H1 (cell line): ENCODE data around the gene MGLL. TPM values are rescaled to one million over a fixed set of nuclear protein-coding genes. Genes with fewer than 3 reads are reported as not detected.

Source experiments
- CTCF ChIA-PET: fragments of 300-600 bp; sonication (Branson Sonifier 250); formaldehyde crosslinking; loops from one replicate; lab custom pipeline; 2021; ENCODE audit not compliant: partially characterized antibody; lab: Charles Lee
- POLR2A ChIA-PET: fragments of 300-600 bp; sonication (Branson Sonifier 250); formaldehyde crosslinking; loops from one replicate; lab custom pipeline; 2021; ENCODE audit warnings: inconsistent platforms; ENCODE audit not compliant: partially characterized antibody; lab: Charles Lee
- DNase-seq, 2 experiments: peaks; one replicate each; pipeline versions ENCODE4 v3.0.0 to v3.0.0-alpha.2; 2010 to 2022; ENCODE audit warnings: low spot score in 2 of 2, low read depth in 1 of 2, mixed read lengths in 1 of 2
- FAIRE-seq: peaks from 2 replicates; lab custom pipeline; 2011; peaks lifted over from hg19 to GRCh38; lab: Jason Lieb, UNC
- H2AFZ ChIP-seq: 2 replicates; pipeline ENCODE4 v1.8.1; 2012; ENCODE audit warnings: low read length, inconsistent platforms
- H2AK5ac ChIP-seq: 2 replicates; pipeline ENCODE4 v1.6.1; 2013; ENCODE audit warnings: low read depth, low read length
- H2BK120ac ChIP-seq: replicated peaks from 2 replicates; pipeline ENCODE3; 2013; ENCODE audit warnings: low read depth, low read length, inconsistent platforms
- H2BK12ac ChIP-seq: 2 replicates; pipeline ENCODE4 v1.6.1; 2013; ENCODE audit warnings: low read depth, low read length
- H2BK15ac ChIP-seq: 2 replicates; pipeline ENCODE4 v1.6.1; 2013; ENCODE audit warnings: low read length
- H2BK20ac ChIP-seq: 2 replicates; pipeline ENCODE4 v1.6.1; 2013; ENCODE audit warnings: low read length
- H2BK5ac ChIP-seq: 2 replicates; pipeline ENCODE4 v1.6.1; 2013; ENCODE audit warnings: low read depth, low read length
- H3K14ac ChIP-seq: 2 replicates; pipeline ENCODE4 v1.6.1; 2013; ENCODE audit warnings: inconsistent platforms; ENCODE audit not compliant: insufficient read length
- H3K18ac ChIP-seq: 2 replicates; pipeline ENCODE4 v1.6.1; 2013; ENCODE audit warnings: low read length; ENCODE audit errors: extremely low read depth
- H3K23ac ChIP-seq: 2 replicates; pipeline ENCODE4 v1.6.1; 2013; ENCODE audit warnings: inconsistent platforms; ENCODE audit not compliant: insufficient read length
- H3K23me2 ChIP-seq: 2 replicates; pipeline ENCODE4 v1.6.1; 2013; ENCODE audit warnings: low read depth, low read length
- H3K27ac ChIP-seq: 2 replicates; pipeline ENCODE4 v1.6.1; 2011; ENCODE audit warnings: low read depth, low read length, inconsistent platforms
- H3K27me3 ChIP-seq, 4 experiments: replicated peaks in 1 of 4; 1 replicate in 1 of 4; 2 replicates in 3 of 4; pipeline versions ENCODE4 v1.6.1 to v1.8.1; 2011 to 2013; ENCODE audit warnings: low read length in 3 of 4, mild to moderate bottlenecking in 3 of 4, inconsistent platforms in 2 of 4, mixed read lengths in 2 of 4, moderate library complexity in 1 of 4; ENCODE audit not compliant: control insufficient read depth in 3 of 4, insufficient read depth in 3 of 4; ENCODE audit errors: extremely low read depth in 1 of 4
- H3K36me3 ChIP-seq, 4 experiments: 2 replicates each; pipeline versions ENCODE4 v1.6.1 to v1.8.1; 2011 to 2013; ENCODE audit warnings: mild to moderate bottlenecking in 4 of 4, low read length in 3 of 4, moderate library complexity in 2 of 4, control low read depth in 1 of 4, inconsistent platforms in 1 of 4; ENCODE audit not compliant: insufficient read depth in 4 of 4, control insufficient read depth in 2 of 4
- H3K4ac ChIP-seq: replicated peaks from 2 replicates; pipeline ENCODE3; 2013; ENCODE audit warnings: low read length, low read depth, mixed read lengths, inconsistent platforms; ENCODE audit not compliant: insufficient read length
- H3K4me1 ChIP-seq, 4 experiments: replicated peaks in 1 of 4; 1 replicate in 1 of 4; 2 replicates in 3 of 4; pipeline versions ENCODE4 v1.6.1 to v1.8.1; 2011 to 2013; ENCODE audit warnings: low read length in 3 of 4, inconsistent platforms in 2 of 4, mixed read lengths in 1 of 4; ENCODE audit not compliant: insufficient read depth in 4 of 4, control insufficient read depth in 3 of 4
- H3K4me2 ChIP-seq, 2 experiments: 2 replicates each; pipeline versions ENCODE4 v1.6.1 to v1.8.1; 2011 to 2013; ENCODE audit warnings: low read depth in 2 of 2, low read length in 2 of 2, control low read depth in 1 of 2, inconsistent platforms in 1 of 2, mild to moderate bottlenecking in 1 of 2; ENCODE audit not compliant: insufficient read depth in 1 of 2
- H3K4me3 ChIP-seq, 4 experiments: fragments of 200-600, 300-600 bp in 1 of 4; sonication (generic), shearing (Covaris generic), sonication (Bioruptor Twin) in 1 of 4; 2 replicates each; pipeline versions ENCODE4 v1.5.1 to v1.8.1; 2011 to 2016; ENCODE audit warnings: low read length in 4 of 4, low read depth in 3 of 4, control low read depth in 2 of 4, inconsistent platforms in 2 of 4, mild to moderate bottlenecking in 2 of 4, mixed read lengths in 1 of 4, moderate library complexity in 1 of 4; ENCODE audit not compliant: insufficient read depth in 2 of 4; ENCODE audit errors: extremely low read depth in 1 of 4
- H3K56ac ChIP-seq: replicated peaks from 2 replicates; pipeline ENCODE3; 2013; ENCODE audit warnings: low read depth, mild to moderate bottlenecking, mixed read lengths, low read length, inconsistent platforms; ENCODE audit not compliant: insufficient read length
- H3K79me1 ChIP-seq: 2 replicates; pipeline ENCODE4 v1.6.1; 2013; ENCODE audit warnings: low read depth, low read length, control low read depth
- H3K79me2 ChIP-seq, 2 experiments: 2 replicates each; pipeline versions ENCODE4 v1.6.1 to v1.8.1; 2012 to 2013; ENCODE audit warnings: low read length in 2 of 2, mild to moderate bottlenecking in 2 of 2, inconsistent platforms in 1 of 2; ENCODE audit not compliant: insufficient read depth in 2 of 2, control insufficient read depth in 1 of 2
- H3K9ac ChIP-seq, 4 experiments: replicated peaks in 1 of 4; 1 replicate in 1 of 4; 2 replicates in 3 of 4; pipeline versions ENCODE4 v1.6.1 to v1.8.1; 2011 to 2013; ENCODE audit warnings: low read depth in 3 of 4, low read length in 3 of 4, control low read depth in 2 of 4, mild to moderate bottlenecking in 2 of 4, moderate library complexity in 2 of 4, inconsistent platforms in 1 of 4; ENCODE audit errors: extremely low read depth in 1 of 4
- H3K9me3 ChIP-seq, 2 experiments: 2 replicates each; pipeline versions ENCODE4 v1.6.1 to v1.8.1; 2012 to 2013; ENCODE audit warnings: mild to moderate bottlenecking in 2 of 2, moderate library complexity in 2 of 2, control low read depth in 1 of 2, inconsistent platforms in 1 of 2, low read depth in 1 of 2, low read length in 1 of 2, mixed read lengths in 1 of 2; ENCODE audit not compliant: insufficient read depth in 2 of 2
- H4K20me1 ChIP-seq, 2 experiments: replicated peaks in 1 of 2; 2 replicates each; pipeline versions ENCODE3 to v1.8.1; 2011 to 2013; ENCODE audit warnings: inconsistent platforms in 2 of 2, low read length in 2 of 2, mild to moderate bottlenecking in 1 of 2; ENCODE audit not compliant: insufficient read depth in 2 of 2, control insufficient read depth in 1 of 2
- H4K5ac ChIP-seq: 2 replicates; pipeline ENCODE4 v1.6.1; 2013; ENCODE audit warnings: low read length, low read depth, mixed read lengths, inconsistent platforms; ENCODE audit not compliant: insufficient read length
- H4K8ac ChIP-seq: 2 replicates; pipeline ENCODE4 v1.8.0; 2013; ENCODE audit warnings: mild to moderate bottlenecking, moderate library complexity, low read length, inconsistent platforms; ENCODE audit not compliant: insufficient read depth; ENCODE audit errors: extremely low read depth
- H4K91ac ChIP-seq: replicated peaks from 2 replicates; pipeline ENCODE3; 2013; ENCODE audit warnings: low read length, mixed read lengths, inconsistent platforms; ENCODE audit not compliant: insufficient read length
- CHD2 ChIP-seq: IDR thresholded peaks from 2 replicates; pipeline ENCODE4 v1.6.1; 2012; ENCODE audit warnings: low read length, improper control_type of control experiment
- EGR1 ChIP-seq: IDR thresholded peaks from 2 replicates; pipeline ENCODE4 v1.6.1; 2011; ENCODE audit warnings: low read depth, low read length, borderline replicate concordance
- EP300 ChIP-seq, 2 experiments: IDR thresholded peaks; 1 replicate in 1 of 2; 2 replicates in 1 of 2; pipeline ENCODE4 v1.6.1; 2011 to 2012; ENCODE audit warnings: low read depth in 2 of 2, low read length in 2 of 2, mild to moderate bottlenecking in 2 of 2, borderline replicate concordance in 1 of 2, inconsistent platforms in 1 of 2, moderate library complexity in 1 of 2
- NRF1 ChIP-seq: IDR thresholded peaks from 2 replicates; pipeline ENCODE4 v1.6.1; 2011; ENCODE audit warnings: mild to moderate bottlenecking, low read depth, low read length, improper control_type of control experiment
- PHF8 ChIP-seq: fragments of 200-600 bp; sonication (generic); conservative IDR thresholded peaks from 2 replicates; pipeline ENCODE4 v1.7.1; 2012; ENCODE audit warnings: low read depth, mild to moderate bottlenecking, inconsistent platforms, low read length, moderate library complexity
- RAD21 ChIP-seq, 2 experiments: IDR thresholded peaks in 1 of 2; conservative IDR thresholded peaks in 1 of 2; 2 replicates each; pipeline ENCODE4 v1.6.1; 2011; ENCODE audit warnings: low read depth in 2 of 2, low read length in 2 of 2, improper control_type of control experiment in 1 of 2, inconsistent platforms in 1 of 2, mild to moderate bottlenecking in 1 of 2, moderate library complexity in 1 of 2
- SAP30 ChIP-seq: fragments of 300-600 bp; sonication (generic); IDR thresholded peaks from 2 replicates; pipeline ENCODE4 v1.7.1; 2012; ENCODE audit warnings: low read length, moderate library complexity, mild to moderate bottlenecking, inconsistent platforms; ENCODE audit not compliant: insufficient read depth, insufficient replicate concordance
- SP2 ChIP-seq: IDR thresholded peaks from 2 replicates; pipeline ENCODE4 v1.6.1; 2012; ENCODE audit warnings: mild to moderate bottlenecking, low read length, inconsistent platforms
- SUZ12 ChIP-seq: fragments of 200-600 bp; sonication (generic); IDR thresholded peaks from 2 replicates; pipeline ENCODE4 v1.6.1; 2012; ENCODE audit warnings: mild to moderate bottlenecking, inconsistent platforms, low read length, moderate library complexity, mixed read lengths
- TBP ChIP-seq: IDR thresholded peaks from 2 replicates; pipeline ENCODE4 v1.6.1; 2011; ENCODE audit warnings: low read depth, low read length, improper control_type of control experiment
- WGBS, 2 experiments: shearing (Covaris generic) in 1 of 2; methylation state at CpG; one replicate each; pipeline versions ENCODE4 v1.1.6 to v1.1.7; 2013 to 2015; ENCODE audit warnings: low lambda C conversion rate in 2 of 2, mixed read lengths in 2 of 2, inconsistent platforms in 1 of 2, low coverage in 1 of 2, missing lambda C conversion rate in 1 of 2; ENCODE audit not compliant: insufficient replicate concordance in 2 of 2, insufficient coverage in 1 of 2, insufficient read length in 1 of 2; ENCODE audit errors: extremely low coverage in 1 of 2, missing lambda C conversion rate in 1 of 2; 5-methylcytosine and 5-hydroxymethylcytosine counted together
- polyA plus RNA-seq, 7 experiments: library from polyadenylated mRNA; depleted of rRNA in 3 of 7; stranded (reverse) in 5 of 7; unstranded in 2 of 7; fragments of >200 nt in 5 of 7; fragments of 200-250 nt in 2 of 7; gene quantifications; 1 replicate in 5 of 7; 2 replicates in 1 of 7; 4 replicates in 1 of 7; pipeline versions ENCODE4 v1.2.1 to v1.2.3, GENCODE V29; 2011 to 2013; ENCODE audit warnings: missing spikeins in 2 of 7, mixed read lengths in 2 of 7
- total RNA-seq: library from RNA; stranded (reverse); fragmentation: NEBNext Ultra II Directional; extraction: Animal tissue kit (Norgen Biotek cat#: 25700); gene quantifications from 2 replicates; pipeline ENCODE4 v1.2.1, GENCODE V29; 2021
- TF ChIP-seq, protein P1 (sequence below), 3 experiments: IDR thresholded peaks; 1 replicate in 2 of 3; 2 replicates in 1 of 3; pipeline versions ENCODE4 v1.5.1 to v1.6.1; 2011; ENCODE audit warnings: low read length in 3 of 3, mild to moderate bottlenecking in 3 of 3, inconsistent platforms in 2 of 3, low read depth in 1 of 3, moderate library complexity in 1 of 3; ENCODE audit not compliant: insufficient read depth in 1 of 3; ENCODE audit errors: control extremely low read depth in 1 of 3

The MGLL gene
- total and polyA plus RNA-seq, 2 of the 8 experiments (the other 6 are each of a cell fraction or from before 2014, with no cell fraction given): 0.05 to 0.34 TPM

- no peak overlapping the region for H3K4me2 ChIP-seq
- no peak overlapping the region for H3K9ac ChIP-seq
- H4K91ac ChIP-seq: no peak overlapping the region
- no peaks in the 10 kb centered on the region for H3K79me1 ChIP-seq
- no peak overlapping the region for H2BK20ac ChIP-seq
- no peaks in the 10 kb centered on the region for H3K9me3 ChIP-seq
- no peaks in the 10 kb centered on the region for H3K79me2 ChIP-seq
- H4K5ac ChIP-seq: no peak overlapping the region
- no peaks in the 10 kb centered on the region for H3K27me3 ChIP-seq
- no peak overlapping the region for H3K4me3 ChIP-seq
- no peak overlapping the region for H3K14ac ChIP-seq
- H2BK12ac ChIP-seq: no peak overlapping the region
- no peak overlapping the region for H4K8ac ChIP-seq
- no peak overlapping the region for H2BK15ac ChIP-seq
- no peak overlapping the region for H3K56ac ChIP-seq
- H2AK5ac ChIP-seq: no peak overlapping the region
- no peaks in the 10 kb centered on the region for H3K36me3 ChIP-seq
- WGBS, 2 experiments: 92% methylated on average over 5 of the region's 5 CpGs; no CpG with 5 or more reads in 1 of the 2 experiments
- H3K4ac ChIP-seq: no peak overlapping the region
- no peak overlapping the region for H2BK5ac ChIP-seq
- peaks cover 0 to 3% (median 1%) of the 10 kb centered on the region in 4 experiments; a peak in 2 of 7 replicates for H3K4me1 ChIP-seq
- ChIA-PET POLR2A (no interaction called here), CTCF (no interaction called here)
- H3K23me2 ChIP-seq: no peaks in the 10 kb centered on the region
- H2BK120ac ChIP-seq: no peak overlapping the region
- no peaks in the 10 kb centered on the region for H4K20me1 ChIP-seq
- no peak for FAIRE-seq
- H3K18ac ChIP-seq: no peak overlapping the region
- no peak overlapping the region for H2AFZ ChIP-seq
- no peak for DNase-seq
- H3K27ac ChIP-seq: no peak overlapping the region
- no peak overlapping the region for H3K23ac ChIP-seq
- TF ChIP-seq SP2 (no peak), PHF8 (no peak), RAD21 (IDR thresholded peaks at IDR 0.05 in 1 of 2, conservative IDR thresholded peaks at IDR 0.05 in 1 of 2; ENCODE audit: low read depth in 2 of 2, low read length in 2 of 2) (no peak), EP300 (IDR thresholded peaks at IDR 0.05; ENCODE audit: borderline replicate concordance in 1 of 2, low read depth in 2 of 2, low read length in 2 of 2) (no peak), SUZ12 (no peak), CHD2 (no peak), TBP (no peak), SAP30 (no peak), NRF1 (no peak), EGR1 (no peak)
- TF ChIP-seq, protein P1, sequence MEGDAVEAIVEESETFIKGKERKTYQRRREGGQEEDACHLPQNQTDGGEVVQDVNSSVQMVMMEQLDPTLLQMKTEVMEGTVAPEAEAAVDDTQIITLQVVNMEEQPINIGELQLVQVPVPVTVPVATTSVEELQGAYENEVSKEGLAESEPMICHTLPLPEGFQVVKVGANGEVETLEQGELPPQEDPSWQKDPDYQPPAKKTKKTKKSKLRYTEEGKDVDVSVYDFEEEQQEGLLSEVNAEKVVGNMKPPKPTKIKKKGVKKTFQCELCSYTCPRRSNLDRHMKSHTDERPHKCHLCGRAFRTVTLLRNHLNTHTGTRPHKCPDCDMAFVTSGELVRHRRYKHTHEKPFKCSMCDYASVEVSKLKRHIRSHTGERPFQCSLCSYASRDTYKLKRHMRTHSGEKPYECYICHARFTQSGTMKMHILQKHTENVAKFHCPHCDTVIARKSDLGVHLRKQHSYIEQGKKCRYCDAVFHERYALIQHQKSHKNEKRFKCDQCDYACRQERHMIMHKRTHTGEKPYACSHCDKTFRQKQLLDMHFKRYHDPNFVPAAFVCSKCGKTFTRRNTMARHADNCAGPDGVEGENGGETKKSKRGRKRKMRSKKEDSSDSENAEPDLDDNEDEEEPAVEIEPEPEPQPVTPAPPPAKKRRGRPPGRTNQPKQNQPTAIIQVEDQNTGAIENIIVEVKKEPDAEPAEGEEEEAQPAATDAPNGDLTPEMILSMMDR (IDR thresholded peaks at IDR 0.05; ENCODE audit: control extremely low read depth in 1 of 3, insufficient read depth in 1 of 3, low read depth in 1 of 3, low read length in 3 of 3): no peak
Measured at GRCh38 chr3:127839099-127839498, 16.8 kb upstream of the MGLL start.
